GM21447 (cell line): Measurements from ENCODE around the gene RAB22A.
"Not testable (repeated sequence)": the region's sequence is repeated elsewhere in the genome, so short reads cannot be mapped to it uniquely, and the experiment has no call there.

ENCODE experiments used
- ATAC-seq: cut with Tn5 transposase; IDR thresholded peaks from one replicate; pipeline ENCODE4 v1.9.1; 2021; ENCODE audit not compliant: unreplicated experiment

The RAB22A gene

DNA sequence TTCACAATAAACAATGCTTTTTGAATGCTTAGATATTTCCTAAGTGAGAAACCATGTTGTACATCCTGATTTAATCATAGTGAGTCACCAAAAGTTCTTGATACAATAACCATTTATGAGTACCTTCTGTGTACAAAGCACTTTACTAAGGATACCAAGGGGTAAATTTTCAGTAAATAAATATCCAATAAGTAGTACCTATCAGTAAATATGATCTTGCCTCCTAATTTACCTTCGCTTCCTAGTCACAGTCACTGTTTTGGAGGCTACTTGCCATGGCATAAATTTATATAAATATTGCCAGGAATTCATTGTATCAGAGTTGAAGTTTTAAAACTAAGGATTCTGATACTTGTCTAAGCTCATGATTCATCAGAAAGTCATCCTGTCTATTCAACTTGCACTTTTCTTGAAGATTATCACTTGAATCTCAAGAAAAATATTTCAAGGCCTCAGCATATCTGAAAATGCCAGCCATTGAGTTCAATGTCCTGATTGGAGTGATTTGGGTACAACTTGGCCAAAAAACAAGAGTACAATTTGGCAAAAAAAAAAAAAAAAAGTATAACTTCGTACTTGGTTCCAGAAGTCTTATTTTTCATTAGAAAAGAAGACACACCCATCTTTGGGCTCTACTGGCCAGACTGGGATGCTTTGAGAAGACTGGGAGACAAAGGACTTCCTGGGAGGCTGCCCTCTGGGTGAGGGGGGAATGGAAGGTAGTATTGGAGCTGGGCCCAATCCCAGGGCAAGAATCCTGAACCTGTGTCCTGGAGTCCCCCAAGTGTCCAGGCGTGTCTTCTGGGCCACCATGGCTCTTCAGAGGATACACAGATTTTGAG, 32.8 kb downstream of the RAB22A start:
- no peak for ATAC-seq

DNA sequence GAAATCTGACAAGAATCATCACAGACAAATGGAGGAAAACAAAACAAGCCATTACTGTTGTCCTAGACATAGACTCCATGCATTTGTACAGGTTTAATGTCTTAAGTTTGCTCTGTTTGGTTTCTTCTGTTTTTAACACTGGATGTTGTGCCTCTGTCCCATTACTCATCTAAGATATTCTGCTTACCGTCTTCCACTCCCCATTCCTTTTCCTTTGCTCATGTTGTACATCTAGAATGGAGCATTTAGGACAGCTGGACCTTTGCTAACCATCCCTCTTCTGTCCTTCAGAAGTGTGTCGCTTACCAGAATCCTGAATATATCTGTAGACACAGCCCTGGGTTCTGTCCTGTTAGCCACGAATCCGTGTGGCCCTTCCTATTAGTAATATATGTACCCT, 35.2 kb downstream of the RAB22A start:
- no peak for ATAC-seq

DNA sequence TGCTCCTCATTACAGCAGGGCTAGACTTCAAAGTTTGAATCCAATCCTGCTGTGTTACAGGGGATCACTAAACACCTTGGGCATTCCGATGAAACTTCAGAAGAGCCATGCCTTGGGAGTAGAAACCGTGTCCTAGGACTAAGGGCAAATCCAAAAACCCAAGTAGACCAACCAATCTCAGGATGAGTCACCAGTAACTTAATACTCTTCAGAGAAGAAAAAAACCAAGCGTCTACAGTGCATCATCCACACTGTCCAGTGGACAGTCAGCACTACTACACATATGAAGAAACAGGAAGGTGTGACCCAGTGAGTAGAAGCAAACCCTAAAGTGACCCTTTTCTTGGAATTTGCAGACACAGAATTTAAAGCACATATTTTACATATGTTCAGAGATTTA, 40.1 kb downstream of the RAB22A start:
- no peak for ATAC-seq

DNA sequence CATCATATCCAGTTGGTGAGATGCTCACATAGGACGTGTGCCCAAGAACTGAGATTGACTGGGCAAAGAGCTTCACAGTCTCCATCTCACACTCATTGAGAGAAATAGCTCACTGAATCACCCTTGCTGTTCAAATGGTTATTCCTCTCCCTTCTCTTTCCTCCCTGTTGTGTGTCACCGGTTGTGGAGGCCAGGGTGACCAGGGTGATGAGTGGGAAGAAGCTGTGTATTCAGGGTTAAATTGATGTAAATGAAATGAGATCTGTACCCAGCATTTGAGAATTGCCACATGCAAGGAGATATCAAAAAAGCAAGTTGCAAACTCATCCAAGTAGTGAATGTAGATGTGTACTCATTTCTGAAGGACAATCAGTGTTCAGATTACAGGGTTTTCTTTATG, 43.0 kb downstream of the RAB22A start:
- no peak for ATAC-seq

DNA sequence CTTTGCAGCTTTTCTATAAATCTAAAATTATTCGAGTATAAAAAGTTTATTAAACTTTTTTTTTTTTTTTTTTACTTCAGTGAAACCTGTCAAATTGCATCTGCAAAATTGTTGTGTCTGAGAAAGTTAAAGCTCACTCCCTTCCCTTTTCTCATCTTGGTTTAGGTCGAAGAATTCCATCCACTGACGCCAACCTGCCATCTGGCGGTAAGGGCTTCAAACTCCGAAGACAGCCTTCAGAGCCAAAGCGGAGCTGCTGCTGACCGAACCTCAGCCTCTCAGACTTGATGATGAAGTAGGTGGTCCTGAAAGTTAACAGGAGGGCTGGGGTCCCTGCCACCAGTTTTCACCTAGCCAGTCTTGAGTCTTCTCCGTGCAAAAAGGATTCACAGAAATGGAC, 49.9 kb downstream of the RAB22A start:
- ATAC-seq, result no peak

DNA sequence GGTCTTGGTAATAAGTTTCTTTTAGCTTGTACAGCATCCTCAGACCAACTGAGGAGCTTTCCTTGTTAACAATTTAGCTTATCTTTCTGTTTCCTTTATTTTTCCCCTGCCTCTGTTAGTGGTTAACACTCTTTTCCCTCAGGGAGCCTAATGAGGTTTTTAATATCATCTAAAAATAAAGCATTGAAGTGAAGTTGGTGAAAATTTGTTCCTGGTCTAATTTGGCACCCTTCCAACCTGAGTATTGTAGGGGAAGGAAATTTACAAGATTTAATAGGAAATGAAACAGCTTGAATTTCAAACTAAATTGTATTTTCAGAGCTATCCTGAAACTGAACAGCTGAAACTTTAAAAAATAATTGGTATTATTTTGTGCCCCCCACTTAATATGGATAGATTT, 51.4 kb downstream of the RAB22A start:
- no peak for ATAC-seq

DNA sequence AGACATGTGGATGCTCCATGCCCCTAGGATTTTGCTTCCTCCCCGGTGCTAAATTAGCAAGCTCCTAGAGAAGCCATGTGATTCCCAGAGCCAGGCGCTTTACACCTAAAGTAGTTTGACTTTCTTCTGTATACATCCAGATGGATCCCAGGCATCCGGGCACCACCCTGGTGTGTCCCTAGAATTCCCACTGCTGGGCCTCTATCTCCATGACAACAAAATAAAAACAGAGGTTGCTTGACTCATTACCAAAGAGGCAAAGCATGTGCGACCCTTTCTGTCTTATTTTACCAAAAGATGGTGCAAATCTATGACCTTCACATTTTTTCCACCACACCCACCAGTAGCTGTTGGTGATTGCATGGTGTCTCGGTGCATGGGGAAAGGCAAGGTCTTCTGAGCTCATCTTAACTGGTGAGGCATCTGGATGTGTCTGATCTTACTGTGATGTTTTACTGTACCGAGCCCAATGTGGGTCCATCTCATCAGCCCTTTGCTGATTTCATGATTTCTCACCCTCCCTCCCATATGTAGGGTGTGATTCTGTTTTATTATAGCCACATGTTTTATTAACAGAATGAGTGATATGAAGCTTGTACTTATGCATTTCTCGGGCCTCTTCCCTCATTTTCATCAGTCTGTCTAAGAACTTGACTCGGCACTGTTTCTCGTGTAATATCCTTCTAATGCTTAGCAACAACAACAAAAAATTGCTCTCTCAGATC, 52.1 kb downstream of the RAB22A start:
- no peak for ATAC-seq

DNA sequence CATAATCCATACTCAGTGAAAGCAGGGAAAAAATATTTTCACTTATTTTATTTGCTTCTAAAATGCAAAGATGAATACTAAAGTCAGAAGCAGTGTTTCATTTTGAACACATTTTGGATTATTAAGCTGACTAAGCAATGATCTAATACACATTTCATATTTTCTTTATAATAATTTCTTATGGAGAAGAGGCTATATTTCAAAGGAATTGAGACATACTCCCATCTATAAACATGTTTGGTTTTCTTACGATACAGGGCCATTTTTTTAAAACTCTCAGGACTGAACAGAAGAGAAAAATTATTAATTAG, 52.6 kb downstream of the RAB22A start:
- no peak for ATAC-seq

DNA sequence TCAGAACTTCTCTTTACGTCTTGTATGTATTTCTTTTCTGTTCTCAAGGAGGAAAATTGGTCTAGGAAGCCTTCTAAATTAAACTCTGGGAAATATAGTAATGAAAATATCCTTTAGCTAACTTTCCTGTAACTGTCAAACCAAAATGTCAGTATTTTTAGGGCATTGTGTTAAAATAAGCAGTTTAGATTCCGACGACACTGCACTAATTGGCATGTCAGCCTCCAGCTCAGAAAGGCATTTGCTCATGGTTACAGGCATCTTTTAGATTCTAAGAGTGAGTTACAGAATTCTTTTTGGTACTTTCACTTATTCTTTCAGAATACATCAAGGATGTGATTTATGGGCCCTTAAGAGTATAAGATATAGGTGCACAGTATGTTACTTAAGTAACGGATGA, 53.5 kb downstream of the RAB22A start:
- no peak for ATAC-seq

DNA sequence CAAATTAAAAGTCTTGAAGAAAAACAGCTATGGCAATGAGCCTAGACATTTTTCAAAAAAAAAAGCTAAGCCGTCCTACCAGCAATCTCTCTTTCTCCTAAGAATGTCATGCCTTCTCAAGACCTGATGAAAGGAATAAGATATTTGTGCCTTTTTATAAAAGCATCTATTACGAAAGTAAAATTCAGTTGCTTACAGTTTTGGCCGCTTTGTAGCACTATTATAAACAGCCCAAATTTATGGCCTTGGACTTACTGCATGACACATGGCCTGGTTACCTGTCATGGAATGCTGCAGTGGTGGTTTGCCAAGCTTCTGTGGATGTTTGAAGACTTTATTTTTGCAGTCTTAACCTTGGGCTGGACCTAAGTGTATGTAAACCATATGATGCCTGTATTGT, 57.4 kb downstream of the RAB22A start:
- ATAC-seq, result no peak

DNA sequence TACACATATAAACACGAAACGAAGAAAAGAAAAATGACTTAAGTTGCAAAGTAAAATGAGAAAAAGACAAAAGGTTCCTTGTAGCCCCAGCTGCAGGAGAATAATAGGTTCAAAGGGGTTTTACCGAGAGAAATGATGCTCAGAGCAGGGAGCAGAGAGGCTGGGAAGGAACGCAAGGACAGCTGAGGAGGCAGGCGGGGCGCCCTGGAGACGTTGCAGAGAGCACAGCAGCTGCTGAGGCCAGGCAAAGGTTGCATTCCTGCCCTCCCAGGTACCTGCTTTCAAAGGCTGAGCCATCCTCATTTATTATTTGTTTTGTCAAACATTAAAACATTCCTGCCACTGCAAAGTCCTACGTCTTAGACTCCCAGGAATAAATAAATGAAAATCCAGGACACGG, 63.3 kb downstream of the RAB22A start:
- no peak for ATAC-seq

DNA sequence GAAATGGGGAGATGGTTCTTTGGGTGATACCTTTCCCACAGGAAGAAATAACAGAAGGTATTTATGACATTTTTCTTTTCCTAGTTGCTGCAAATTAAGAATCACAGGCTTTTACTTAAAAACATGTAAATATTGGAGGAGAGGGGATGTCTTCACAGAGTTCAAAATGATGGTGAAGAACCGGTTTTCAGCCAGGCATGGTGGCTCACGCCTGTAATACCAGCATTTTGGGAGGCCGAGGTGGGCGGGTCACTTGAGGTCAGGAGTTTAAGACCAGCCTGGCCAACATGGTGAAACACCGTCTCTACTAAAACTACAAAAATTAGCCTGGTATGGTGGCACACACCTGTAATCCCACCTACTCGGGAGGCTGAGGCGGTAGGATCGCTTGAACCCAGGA, 63.8 kb downstream of the RAB22A start:
- ATAC-seq, result not testable (repeated sequence)

DNA sequence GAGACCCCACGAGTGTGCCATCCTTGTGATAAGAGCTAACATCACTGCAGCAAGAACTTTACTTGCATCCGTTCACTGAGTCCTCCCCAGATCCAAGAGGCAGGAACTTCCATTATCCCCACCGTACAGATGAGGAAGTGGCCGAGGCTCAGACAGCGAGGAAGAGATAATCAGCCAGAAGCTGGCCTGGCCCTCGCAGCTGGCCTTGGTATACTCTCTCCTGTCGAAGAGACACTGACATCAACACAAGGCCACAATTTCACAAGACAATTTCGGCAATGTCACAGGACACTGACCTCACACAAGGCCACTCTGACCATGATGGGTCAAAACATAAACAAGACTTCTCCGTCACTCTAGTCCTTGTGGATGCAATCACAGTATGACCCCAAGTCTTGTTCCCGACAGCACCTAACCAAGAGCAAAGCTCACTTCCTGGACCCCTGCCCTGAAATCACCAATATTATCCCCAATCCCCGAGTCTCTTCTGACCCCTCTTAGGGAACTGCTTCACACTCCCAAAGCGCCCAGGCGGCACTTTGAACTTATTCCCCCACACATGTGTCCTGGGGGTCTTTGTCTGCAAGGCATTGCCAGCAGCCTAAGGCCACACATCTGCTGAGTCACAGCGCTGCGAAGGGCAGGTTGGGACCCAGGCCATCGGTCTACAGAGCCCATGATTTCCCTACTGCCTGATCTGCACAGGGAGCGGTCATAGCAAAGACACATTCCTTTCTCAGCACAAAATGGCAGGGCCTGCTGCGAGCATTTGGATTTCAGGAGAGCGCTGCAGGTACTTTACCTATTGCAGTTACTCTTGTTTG, 64.7 kb downstream of the RAB22A start:
- ATAC-seq, result no peak

DNA sequence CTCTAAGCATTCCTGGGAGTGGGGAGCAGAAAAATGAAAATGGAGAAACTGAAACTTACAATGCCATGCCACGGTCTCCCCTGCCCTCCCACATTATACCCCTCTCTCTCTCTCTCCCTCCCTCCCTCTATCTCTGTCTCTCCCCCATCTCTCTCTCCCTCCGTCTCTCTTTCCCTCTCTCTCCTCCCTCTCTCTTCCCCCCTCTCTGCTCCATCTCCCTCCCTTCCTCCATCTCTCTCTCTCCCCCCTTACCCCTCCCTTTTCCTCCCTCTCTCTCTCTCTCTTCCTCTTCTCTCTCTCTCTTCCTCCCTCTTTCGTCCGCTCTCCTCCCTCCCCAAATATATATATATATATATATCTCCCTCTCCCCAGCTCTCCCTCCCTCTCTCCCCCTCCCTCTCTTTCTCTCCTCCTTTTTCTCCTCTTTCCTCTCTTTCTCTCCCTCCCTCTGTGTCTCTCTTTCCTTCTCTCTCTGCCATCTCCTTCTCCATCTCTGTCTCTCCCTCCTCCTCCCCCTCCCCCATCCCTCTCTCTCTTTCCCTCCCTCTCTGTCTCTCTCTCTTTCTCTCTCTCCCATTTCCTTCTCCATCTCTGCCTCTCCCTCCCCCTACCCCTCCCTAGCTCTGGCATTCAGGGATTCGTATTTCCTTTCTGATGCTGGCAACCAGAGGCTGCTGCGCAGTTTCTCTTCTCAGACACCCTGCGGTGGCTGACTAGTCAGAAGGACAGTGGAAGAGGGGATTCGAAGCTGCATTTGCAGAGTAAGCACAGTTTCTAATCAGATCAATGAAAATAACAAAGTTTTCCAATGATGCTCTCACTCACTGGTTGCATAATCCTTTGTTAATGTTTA, 65.6 kb downstream of the RAB22A start:
- no peak for ATAC-seq

DNA sequence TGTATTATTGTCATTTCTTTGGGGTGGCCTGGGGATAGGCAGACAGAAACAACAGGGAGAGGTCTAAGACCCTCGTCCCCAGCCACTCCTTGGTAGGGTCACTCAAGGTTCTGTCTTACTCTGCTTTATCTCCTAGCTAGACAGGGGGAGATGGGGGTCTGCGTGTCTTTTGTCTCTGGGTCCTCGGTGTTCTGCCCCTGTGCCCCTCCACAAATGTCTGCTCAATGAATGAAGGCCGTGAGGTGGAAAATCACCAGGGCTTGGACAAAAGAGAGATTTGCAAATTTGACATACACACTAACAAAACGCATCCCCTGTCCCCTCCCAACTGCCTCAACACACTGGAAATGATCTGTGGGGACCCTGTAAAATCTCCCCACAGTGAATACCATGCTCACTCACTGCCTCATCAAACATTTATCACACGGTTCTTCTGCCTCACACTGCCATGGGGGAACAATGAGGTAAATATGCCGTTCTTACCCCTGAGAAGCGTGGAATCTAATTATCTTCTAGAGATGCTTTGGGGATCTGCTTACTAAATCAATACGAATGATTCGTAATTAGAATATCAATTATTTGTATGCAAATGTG, 66.3 kb downstream of the RAB22A start:
- no peak for ATAC-seq

DNA sequence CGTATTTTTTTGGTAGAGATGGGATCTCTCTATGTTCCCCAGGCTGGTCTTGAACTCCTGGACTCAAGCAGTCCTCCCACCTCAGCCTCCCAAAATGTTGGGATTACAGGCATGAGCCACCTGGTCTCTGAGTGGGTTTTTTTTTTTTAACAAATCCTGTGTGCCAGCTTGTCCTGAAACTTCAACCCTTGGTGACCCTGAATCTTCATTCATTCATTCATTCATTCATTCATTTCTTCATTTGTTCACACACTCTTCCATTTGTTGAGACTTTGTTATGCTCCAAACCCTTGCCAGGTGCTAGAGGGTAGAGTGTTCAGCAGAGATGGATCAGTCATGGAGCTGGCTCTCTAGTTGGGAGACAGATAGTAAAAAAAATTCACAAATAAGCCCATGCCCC, 67.5 kb downstream of the RAB22A start:
- no peak for ATAC-seq

DNA sequence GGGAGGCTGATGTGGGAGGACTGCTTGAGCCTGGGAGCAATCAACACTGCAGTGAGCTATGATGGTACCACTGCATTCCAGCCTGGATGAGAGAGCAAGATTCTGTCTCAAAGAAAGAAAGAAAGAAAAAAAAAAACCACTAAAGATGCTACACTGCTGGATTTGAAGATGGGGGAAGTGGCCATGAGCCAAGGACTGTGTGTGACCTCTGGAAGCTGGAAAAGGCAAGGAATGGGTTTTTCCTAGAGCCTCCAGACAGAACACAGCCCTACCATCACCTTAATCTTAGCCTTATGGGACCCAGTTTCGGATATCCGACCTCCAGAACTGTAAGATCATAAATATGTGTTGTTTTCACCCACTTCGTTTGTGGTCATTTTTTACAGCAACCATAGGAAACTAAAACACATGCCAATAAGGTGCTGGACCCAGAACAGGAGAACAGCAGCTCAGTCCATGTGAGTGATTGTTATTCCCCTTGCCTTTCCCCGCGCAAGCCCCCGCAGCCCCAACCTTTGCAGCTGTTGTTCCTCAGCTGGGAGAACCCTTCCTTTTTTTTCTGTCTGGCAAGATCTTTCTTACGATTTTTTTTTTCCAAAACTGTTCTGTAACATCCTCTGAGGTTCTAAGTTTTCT, 68.4 kb downstream of the RAB22A start:
- no peak for ATAC-seq

DNA sequence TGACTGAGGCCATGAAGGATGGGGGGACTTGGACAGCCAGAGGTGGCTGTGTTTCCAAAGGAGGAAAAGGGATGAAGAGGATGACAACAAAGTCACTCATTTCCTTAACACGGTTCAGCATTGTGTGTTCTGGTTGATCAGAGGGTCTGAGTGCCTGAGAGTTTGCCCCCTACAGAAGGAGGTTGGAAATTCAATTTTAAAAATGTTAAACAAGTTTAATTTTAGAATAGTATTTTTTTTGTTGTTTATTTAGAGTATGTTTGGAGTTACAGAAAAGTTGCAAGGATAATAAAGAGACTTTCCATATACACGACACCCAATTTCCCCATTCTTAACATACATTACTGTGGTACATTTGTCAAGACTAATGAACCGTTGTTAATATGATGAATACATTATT, 69.2 kb downstream of the RAB22A start:
- no peak for ATAC-seq

DNA sequence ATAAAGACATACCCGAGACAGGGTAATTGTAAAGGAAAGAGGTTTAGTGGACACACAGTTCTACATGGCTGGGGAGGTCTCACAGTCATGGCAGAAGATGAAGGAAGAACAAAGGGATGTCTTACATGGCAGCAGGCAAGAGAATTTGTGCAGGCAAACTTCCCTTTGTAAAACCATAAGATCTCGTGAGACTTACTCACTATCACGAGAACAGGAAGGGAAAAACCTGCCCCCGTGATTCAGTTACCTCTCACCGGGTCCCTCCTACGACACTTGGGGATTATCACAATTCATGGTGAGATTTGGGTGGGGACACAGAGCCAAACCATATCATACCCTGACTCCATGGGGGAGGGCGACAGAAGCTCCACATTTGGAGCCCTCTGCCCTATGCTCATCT, 72.1 kb downstream of the RAB22A start:
- no peak for ATAC-seq

DNA sequence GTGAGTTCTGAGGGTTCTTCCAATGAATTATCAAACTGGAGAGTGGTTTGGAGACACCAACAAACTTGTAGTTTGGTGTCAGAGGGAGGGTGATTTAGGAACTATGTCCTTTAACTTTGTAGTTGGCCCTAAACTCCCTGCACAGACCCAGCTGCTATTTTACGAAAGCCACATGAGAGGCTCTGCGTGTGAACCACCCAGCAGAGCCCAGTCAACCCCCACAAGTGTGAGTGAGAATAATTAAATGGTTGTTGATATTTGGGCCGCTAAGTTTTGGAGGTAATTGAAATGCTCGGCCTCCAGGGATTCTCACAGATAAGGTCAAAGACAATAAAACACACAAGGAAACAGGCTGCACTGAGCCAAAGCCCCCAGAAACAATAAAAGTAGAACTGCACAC, 72.6 kb downstream of the RAB22A start:
- no peak for ATAC-seq
